GM21786 (cell line): ENCODE results near the gene AEBP1.

ENCODE experiments used
- ATAC-seq: cut with Tn5 transposase; IDR thresholded peaks from one replicate; pipeline ENCODE4 v1.9.1; 2021; ENCODE audit not compliant: unreplicated experiment

Gene AEBP1

GRCh38 chr7:44140341-44140740 lies 36.2 kb downstream of the AEBP1 start:
- ATAC-seq, result no peak

- ATAC-seq, result no peak
These were observed 37.2 kb downstream of the AEBP1 start, which contains the start of gene MYL7 for GRCh38 chr7:44141221-44141850. Gene MYL7 (minus strand): TSS chr7:44141332. CDS start chr7:44141305, 27 bp downstream.

GRCh38 chr7:44142028-44142427 lies 37.9 kb downstream of the AEBP1 start:
- no peak for ATAC-seq

DNA sequence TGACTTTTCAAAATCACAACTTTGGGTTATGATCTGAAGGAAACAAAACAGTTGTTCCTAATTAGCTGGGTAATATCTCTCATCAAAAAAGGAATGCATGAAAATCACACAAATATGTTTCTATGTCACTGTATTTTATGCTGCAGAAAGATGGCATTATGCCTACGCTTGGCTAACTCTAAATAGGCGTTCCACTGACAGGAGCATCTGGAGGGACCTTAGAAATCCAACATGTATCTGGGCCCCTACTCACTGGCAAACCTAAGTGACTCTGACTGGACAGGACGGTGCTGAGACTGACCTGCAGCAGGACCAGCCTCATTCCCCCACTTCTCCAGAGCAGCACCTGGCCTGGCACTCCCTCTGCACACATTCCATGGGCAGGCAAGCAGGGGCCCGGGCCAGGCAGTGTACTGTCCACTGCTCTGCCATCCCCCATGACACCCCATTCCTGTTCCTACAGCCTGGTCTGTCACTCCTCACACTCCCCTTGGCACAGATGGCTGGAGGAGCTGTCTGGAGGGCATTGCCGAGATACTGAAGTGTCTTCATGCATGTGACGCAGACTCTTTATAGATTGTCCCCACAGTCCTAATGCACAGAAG lies 39.6 kb downstream of the AEBP1 start:
- no peak for ATAC-seq

DNA sequence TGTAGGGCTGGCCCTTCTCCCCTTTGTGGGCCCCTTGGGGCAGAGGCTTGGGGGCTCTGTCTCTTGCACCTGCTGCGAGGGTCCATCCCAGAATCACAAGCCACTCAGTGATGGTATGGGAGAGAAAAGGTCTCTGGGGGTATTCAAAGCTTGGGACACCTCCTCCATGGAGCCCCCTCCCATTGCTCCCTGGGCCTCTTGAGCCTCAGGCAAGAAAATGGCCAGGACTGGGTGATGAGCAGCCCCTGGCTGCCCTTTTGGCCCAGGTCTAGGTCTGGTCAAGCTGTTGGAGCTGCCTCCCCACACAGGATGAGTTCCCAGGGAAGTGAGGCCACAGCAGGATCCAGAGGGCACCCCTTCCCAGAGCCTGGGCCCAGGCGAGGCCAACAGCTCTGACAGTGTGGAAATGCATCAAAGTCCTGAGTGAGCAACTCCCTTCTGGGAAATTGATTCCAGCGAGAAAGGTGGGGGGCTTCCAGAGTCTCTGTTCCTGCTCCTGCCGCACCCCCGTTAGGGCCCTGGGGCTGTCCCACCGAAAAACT lies 40.4 kb downstream of the AEBP1 start:
- no peak for ATAC-seq

- no peak for ATAC-seq
These were observed 40.9 kb downstream of the AEBP1 start for GRCh38 chr7:44144968-44145478.

GRCh38 chr7:44145479-44145968 lies 41.4 kb downstream of the AEBP1 start:
- no peak for ATAC-seq

DNA sequence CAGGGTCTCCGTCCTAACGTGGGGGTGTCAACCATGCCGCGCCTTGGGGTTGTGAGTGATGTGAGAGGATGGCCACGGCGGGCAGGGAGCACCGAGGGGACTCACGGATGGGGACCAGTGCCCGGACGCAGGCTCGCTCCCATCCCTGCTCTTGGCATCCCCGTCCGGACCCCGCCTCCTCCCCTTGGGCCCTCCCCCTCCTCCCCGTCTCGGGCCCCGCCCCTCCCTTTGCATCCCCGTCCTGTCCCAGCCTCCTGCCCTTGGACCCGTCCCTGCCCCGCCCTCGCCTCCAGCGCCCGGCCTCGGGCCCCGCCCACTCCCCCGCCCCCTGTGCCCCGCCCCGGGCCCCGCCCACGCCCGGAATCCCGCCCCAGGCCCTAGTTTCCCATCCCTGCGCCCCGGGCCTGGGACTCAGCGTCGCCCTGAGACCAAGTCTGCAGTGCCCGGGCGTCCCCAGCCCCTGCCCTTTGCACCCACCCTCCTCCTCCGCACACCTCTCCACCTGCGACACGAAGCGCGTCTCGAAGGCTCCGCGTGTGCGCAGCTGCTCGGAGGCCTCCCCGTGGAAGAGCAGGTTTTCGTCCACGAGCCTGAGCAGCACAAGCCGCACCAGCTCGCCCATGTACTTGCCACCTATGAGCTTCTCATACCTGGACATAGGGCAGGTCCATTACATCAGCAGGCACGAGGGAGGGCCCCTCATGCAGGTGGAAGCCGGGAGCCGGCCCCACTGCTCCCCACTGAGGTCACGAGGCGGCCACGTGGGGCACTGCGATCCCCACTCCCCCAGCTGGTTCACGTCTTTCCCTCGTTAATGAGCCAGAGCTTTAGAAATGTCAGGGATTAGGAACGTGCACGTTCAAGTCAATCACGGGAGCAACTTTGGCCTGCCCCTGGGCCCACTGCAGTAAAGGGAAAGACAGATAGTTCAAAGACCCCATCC lies 42.1 kb downstream of the AEBP1 start:
- ATAC-seq, result no peak

- no peak for ATAC-seq
These were observed 43.2 kb downstream of the AEBP1 start for GRCh38 chr7:44147026-44147991.

- no peak for ATAC-seq
These were observed 44.0 kb downstream of the AEBP1 start for GRCh38 chr7:44148166-44148565.

DNA sequence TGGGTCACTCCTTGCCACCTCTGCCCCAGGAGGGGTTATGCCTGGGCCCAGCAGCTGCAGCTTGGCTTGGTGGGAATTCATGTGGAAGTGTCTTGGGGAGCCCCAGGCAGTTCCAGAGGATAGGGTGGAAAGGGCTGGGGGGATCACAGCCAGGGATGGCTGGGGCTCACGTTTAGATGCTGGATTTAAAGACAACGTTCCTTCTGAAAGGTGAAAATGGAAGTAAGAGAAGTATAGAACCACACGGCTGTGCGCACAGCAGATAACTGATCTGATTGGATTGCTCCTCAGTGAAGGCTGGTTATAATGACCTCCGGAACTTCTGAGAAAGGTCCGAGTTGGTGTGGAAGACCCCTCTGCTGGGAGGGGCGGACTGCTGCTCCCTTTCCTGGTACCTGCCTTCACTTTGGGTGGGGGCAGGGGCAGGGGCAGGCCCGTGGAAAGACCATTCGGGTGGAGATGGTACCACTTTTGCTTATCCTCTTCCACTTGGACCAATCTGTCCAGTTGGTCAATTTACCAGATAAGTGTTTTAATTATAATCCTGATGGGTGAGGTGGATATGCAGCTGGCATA lies 44.9 kb downstream of the AEBP1 start:
- ATAC-seq, result no peak

GRCh38 chr7:44149571-44150465 lies 45.7 kb downstream of the AEBP1 start:
- ATAC-seq, result no peak

DNA sequence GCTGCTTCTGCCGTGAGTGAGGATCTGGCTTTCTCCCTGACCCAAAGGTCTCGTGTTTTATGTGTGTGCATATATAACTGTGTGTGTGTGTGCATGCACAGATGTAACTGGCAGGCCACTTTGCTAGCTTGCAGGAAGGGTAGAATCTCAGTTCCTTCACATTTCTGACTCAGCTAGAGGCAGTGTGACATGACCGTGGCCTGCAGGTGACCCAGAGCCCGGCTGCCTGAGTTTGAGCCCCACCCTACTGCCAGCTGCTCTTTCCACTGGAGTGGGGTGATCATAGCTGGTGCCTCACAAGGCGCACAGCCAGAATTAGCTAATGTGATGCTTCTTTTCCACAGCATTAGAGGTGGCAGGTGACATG lies 46.3 kb downstream of the AEBP1 start:
- ATAC-seq, result peak; percentile 77

DNA sequence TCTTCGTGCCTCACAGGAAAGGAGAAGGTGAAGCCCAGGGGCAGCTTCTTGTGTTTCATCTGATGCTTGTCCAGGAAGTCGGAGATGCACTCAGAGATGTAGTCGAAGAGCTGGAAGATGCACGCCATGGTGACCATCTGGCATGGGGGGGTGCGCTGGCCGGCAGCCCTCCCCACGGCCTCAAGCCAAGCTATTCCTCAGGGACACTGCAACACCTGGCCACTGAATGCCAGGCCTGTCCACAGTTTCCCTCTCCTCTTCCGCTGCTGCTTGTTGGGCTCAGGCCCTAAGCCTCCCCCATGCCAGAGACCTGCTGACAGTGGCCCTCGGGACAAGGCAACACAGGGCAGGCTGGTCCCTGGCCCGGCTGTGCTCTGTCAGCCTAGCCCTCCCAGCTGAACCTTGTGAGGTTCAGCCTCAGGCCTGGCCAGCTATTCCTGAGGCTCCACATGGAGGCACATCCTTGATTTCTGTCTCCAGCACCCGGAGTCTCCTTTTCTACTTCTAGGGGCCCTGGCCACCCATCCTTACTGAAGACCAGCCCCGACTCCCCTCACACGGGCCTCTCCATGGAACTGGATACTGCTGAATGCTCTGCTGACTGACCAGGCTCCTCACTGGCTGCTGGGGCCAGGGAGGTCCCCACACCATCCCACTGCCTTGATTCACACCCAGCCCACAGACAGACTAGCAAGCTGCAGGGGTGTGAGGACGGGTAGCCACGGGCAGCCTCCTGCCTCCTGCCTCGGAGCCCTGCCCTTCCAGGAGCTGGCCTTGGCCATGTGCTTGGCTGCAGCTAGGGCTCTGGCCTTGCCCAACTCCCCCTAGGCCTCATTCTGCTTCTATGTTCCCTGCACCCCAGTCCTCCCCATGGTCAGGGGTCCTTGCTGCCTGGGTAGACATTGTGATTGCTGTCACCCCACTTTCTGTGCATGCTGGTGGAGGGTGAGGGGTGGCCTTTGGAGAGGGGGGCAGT lies 47.1 kb downstream of the AEBP1 start:
- ATAC-seq, result no peak

GRCh38 chr7:44151956-44152355 lies 47.8 kb downstream of the AEBP1 start:
- ATAC-seq, result no peak

DNA sequence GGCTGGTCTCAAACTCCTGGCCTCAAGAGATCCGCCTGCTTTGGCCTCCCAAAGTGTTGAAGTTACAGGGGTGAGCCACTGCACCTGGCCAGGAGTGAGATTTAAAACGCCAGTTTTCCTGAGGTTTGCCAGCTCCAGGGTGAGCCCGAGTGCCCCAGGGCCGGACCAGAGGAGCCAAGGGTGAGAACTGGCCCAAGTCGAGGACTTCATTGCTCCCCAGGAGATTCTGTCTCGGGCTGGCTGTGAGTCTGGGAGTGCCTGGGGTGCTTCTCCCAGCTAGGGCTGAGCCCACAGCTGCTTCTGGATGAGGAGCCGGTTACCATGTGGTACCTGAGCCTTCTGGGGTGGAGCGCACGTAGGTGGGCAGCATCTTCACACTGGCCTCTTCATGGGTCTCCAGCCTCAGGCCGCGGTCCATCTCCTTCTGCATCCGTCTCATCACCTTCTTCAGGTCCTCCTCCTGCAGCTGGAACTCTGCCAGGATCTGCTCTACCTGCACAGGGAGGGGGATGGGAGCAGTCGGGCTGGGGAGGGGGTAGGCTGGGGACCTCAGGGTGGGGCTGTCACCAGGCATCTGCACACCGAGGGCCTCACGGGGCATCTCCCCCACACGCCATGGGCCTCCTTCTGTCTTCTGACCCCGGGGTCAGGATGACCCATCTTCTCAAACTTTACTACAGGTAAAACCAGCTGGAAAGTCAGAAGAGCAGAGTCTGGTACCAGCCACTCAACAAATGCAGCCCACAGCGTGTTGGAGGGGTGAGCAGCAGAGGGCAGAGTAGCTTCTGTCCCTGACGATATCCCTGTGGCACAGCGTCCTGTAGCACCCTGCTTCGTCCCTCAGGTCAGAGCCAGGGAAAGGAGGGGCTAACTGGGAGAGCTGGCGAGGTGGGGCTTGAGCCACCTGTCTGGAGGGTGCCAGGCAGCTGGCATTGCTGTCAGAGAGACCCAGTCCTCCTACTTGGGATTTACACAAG lies 49.1 kb downstream of the AEBP1 start:
- no peak for ATAC-seq
